Measurements from ENCODE around the gene SMYD1. TPM values are rescaled to one million over a fixed set of nuclear protein-coding genes. Genes with fewer than 3 reads are reported as not detected.

The SMYD1 gene
- total RNA-seq, 2 experiments from 2014 or later = not detected

GRCh38 chr2:88123164-88123974 is 55.7 kb downstream of the SMYD1 start:
- H3K4me1 Mint-ChIP-seq (ENCODE audit: low read depth) = no peaks in the 10 kb centered on the region
- ATAC-seq (no peak), DNase-seq (no peak)
- no peaks in the 10 kb centered on the region for H3K27me3 Mint-ChIP-seq
- CTCF ChIA-PET = no interaction called here
- H3K27ac Mint-ChIP-seq = no peak overlapping the region
- H3K4me3 Mint-ChIP-seq = no peak overlapping the region
- no peaks in the 10 kb centered on the region for H3K36me3 Mint-ChIP-seq (ENCODE audit: low read depth)
- no peak for TF ChIP-seq CTCF (IDR thresholded peaks at IDR 0.05)
- intact Hi-C loops (cut with micrococcal nuclease) = no loop called here
- POLR2A ChIA-PET = no interaction called here
- H3K9me3 Mint-ChIP-seq = no peaks in the 10 kb centered on the region

- Mint-ChIP-seq H3K9me3 (no peaks in the 10 kb centered on the region), H3K27ac (no peak overlapping the region), H3K4me3 (no peak overlapping the region), H3K36me3 (ENCODE audit: low read depth) (no peaks in the 10 kb centered on the region), H3K4me1 (ENCODE audit: low read depth) (no peaks in the 10 kb centered on the region), H3K27me3 (no peaks in the 10 kb centered on the region)
- no peak for TF ChIP-seq CTCF (IDR thresholded peaks at IDR 0.05)
- CTCF ChIA-PET = interaction anchor here (2.4 kb wide), 1 partner anchor 64 kb away, joined by 7 read pairs; no protein-coding TSS in a partner anchor
- ATAC-seq (no peak), DNase-seq (no peak)
- POLR2A ChIA-PET = no interaction called here
- intact Hi-C loops (cut with micrococcal nuclease) = no loop called here
Measured at GRCh38 chr2:88123975-88124917, 56.6 kb downstream of the SMYD1 start.

- ATAC-seq = no peak
- intact Hi-C loops (cut with micrococcal nuclease) = no loop called here
- Mint-ChIP-seq H3K27ac (no peak overlapping the region), H3K36me3 (ENCODE audit: low read depth) (no peaks in the 10 kb centered on the region), H3K27me3 (no peaks in the 10 kb centered on the region), H3K4me3 (no peak overlapping the region), H3K9me3 (no peaks in the 10 kb centered on the region), H3K4me1 (ENCODE audit: low read depth) (no peaks in the 10 kb centered on the region)
- ChIA-PET CTCF (interaction anchor here (2.4 kb wide), 1 partner anchor 65 kb away, joined by 7 read pairs; no protein-coding TSS in a partner anchor), POLR2A (no interaction called here)
- TF ChIP-seq CTCF (IDR thresholded peaks at IDR 0.05) = no peak
- DNase-seq = no peak
Measured at GRCh38 chr2:88125344-88125923, 57.8 kb downstream of the SMYD1 start.

GRCh38 chr2:88125924-88126771 is 58.5 kb downstream of the SMYD1 start:
- intact Hi-C loops (cut with micrococcal nuclease) = no loop called here
- Mint-ChIP-seq H3K9me3 (no peaks in the 10 kb centered on the region), H3K27me3 (no peaks in the 10 kb centered on the region), H3K4me3 (no peak overlapping the region), H3K27ac (no peak overlapping the region), H3K36me3 (ENCODE audit: low read depth) (no peaks in the 10 kb centered on the region), H3K4me1 (ENCODE audit: low read depth) (no peaks in the 10 kb centered on the region)
- POLR2A ChIA-PET = no interaction called here
- no peak for TF ChIP-seq CTCF (IDR thresholded peaks at IDR 0.05)
- no peak for ATAC-seq
- DNase-seq = no peak
- CTCF ChIA-PET = interaction anchor here (2.4 kb wide), 1 partner anchor 66 kb away, joined by 7 read pairs; no protein-coding TSS in a partner anchor

All from activated CD8-positive, alpha-beta T cell treated with anti-CD3 and anti-CD28 coated beads for 36 hours (primary cell).